HCT116 (cell line): ENCODE measurements around the gene ETNK2. TPM values are rescaled to one million over a fixed set of nuclear protein-coding genes. Genes with fewer than 3 reads are reported as not detected.

Experiments used
- ATAC-seq: fragments of 200-7000 bp; cut with Tn5 transposase; 2 replicates; pipeline ENCODE4 v1.9.1; 2020; ENCODE audit warnings: mild to moderate bottlenecking, moderate library complexity
- BruUV-seq: library from RNA; stranded (reverse); fragments of 400-500 nt; replicated peaks from 2 replicates; lab custom pipeline; 2021; lab: Mats Ljungman, UMichigan
- CTCF ChIA-PET: fragments of 300-600 bp; sonication (Branson Sonifier 250); formaldehyde crosslinking; loops from one replicate; lab custom pipeline; 2021; ENCODE audit warnings: antibody characterized with exemption; lab: Charles Lee
- POLR2A ChIA-PET: fragments of 300-600, 350-600 bp; sonication (Branson Sonifier 250); formaldehyde crosslinking; loops from one replicate; lab custom pipeline; 2021; ENCODE audit warnings: antibody characterized with exemption; lab: Charles Lee
- RAD21 ChIA-PET, 2 experiments: fragments of 300-600 bp; sonication (Branson Sonifier 250); formaldehyde crosslinking; loops; one replicate each; lab custom pipeline; 2023; ENCODE audit warnings: low total read pairs in 2 of 2; ENCODE audit not compliant: uncharacterized antibody in 2 of 2, unreplicated experiment in 2 of 2, low non-redundant PET in 1 of 2; lab: Charles Lee
- DNase-seq: peaks from one replicate; pipeline ENCODE4 v3.0.0-alpha.2; 2010; ENCODE audit warnings: low read depth, low spot score
- H2AFZ ChIP-seq: fragments of 200-600 bp; shearing (Covaris generic), sonication (generic); 2 replicates; pipeline ENCODE4 v1.6.1; 2017; ENCODE audit warnings: low read depth, mixed run types, mixed read lengths, antibody characterized with exemption, low read length; ENCODE audit not compliant: poor library complexity, severe bottlenecking
- H3K27ac ChIP-seq: 2 replicates; pipeline ENCODE4 v1.5.1; 2012; ENCODE audit warnings: low read depth, low read length
- H3K27me3 ChIP-seq: fragments of 200-600 bp; sonication (generic); 2 replicates; pipeline ENCODE4 v1.6.1; 2016; ENCODE audit warnings: mixed run types, low read length, mixed read lengths; ENCODE audit not compliant: insufficient read depth
- H3K36me3 ChIP-seq, 2 experiments: fragments of 200-500 bp in 1 of 2; fragments of 200-600 bp in 1 of 2; sonication (Bioruptor generic) in 1 of 2; sonication (generic) in 1 of 2; 2 replicates each; pipeline versions ENCODE4 v1.5.1 to v1.6.1; 2014 to 2016; ENCODE audit warnings: low read length in 2 of 2, inconsistent platforms in 1 of 2, mixed read lengths in 1 of 2, mixed run types in 1 of 2; ENCODE audit not compliant: insufficient read depth in 2 of 2, control insufficient read depth in 1 of 2
- H3K4me1 ChIP-seq, 2 experiments: fragments of 200-600 bp in 1 of 2; sonication (generic) in 1 of 2; 2 replicates each; pipeline versions ENCODE4 v1.5.1 to v1.6.1; 2012 to 2017; ENCODE audit warnings: low read length in 2 of 2, inconsistent platforms in 1 of 2, mild to moderate bottlenecking in 1 of 2, mixed read lengths in 1 of 2, mixed run types in 1 of 2, moderate library complexity in 1 of 2; ENCODE audit not compliant: insufficient read depth in 2 of 2, control insufficient read depth in 1 of 2
- H3K4me2 ChIP-seq: fragments of 200-600 bp; sonication (generic); 2 replicates; pipeline ENCODE4 v1.6.1; 2017; ENCODE audit warnings: mixed run types, low read length, mixed read lengths
- H3K4me3 ChIP-seq, 2 experiments: fragments of 200-600 bp in 1 of 2; sonication (generic) in 1 of 2; replicated peaks in 1 of 2; 2 replicates each; pipeline ENCODE4 v1.5.1; 2011 to 2016; ENCODE audit warnings: low read length in 2 of 2, control low read depth in 1 of 2, low read depth in 1 of 2, mild to moderate bottlenecking in 1 of 2, mixed read lengths in 1 of 2, mixed run types in 1 of 2
- H3K79me2 ChIP-seq: fragments of 200-600 bp; sonication (generic); 2 replicates; pipeline ENCODE4 v1.6.1; 2017; ENCODE audit warnings: mild to moderate bottlenecking, mixed run types, low read length, moderate library complexity, mixed read lengths; ENCODE audit not compliant: insufficient read depth
- H3K9ac ChIP-seq: fragments of 200-600 bp; sonication (generic); 2 replicates; pipeline ENCODE4 v1.6.1; 2016; ENCODE audit warnings: low read length, mixed read lengths
- H3K9me2 ChIP-seq: fragments of 200-600 bp; sonication (generic), shearing (Covaris generic); 2 replicates; pipeline ENCODE4 v1.6.1; 2017; ENCODE audit warnings: mixed run types, mild to moderate bottlenecking, moderate library complexity; ENCODE audit not compliant: insufficient read depth
- H3K9me3 ChIP-seq, 2 experiments: fragments of 200-500 bp in 1 of 2; fragments of 200-600 bp in 1 of 2; sonication (Bioruptor generic) in 1 of 2; sonication (generic) in 1 of 2; 2 replicates each; pipeline ENCODE4 v1.6.1; 2014 to 2017; ENCODE audit warnings: low read length in 2 of 2, mixed read lengths in 2 of 2, inconsistent platforms in 1 of 2, low read depth in 1 of 2, mild to moderate bottlenecking in 1 of 2, mixed run types in 1 of 2, moderate library complexity in 1 of 2; ENCODE audit not compliant: control insufficient read depth in 1 of 2, insufficient read depth in 1 of 2
- H4K20me1 ChIP-seq: fragments of 200-600 bp; sonication (generic), shearing (Covaris generic); 2 replicates; pipeline ENCODE4 v1.6.1; 2017; ENCODE audit warnings: mixed run types, mild to moderate bottlenecking, moderate library complexity; ENCODE audit not compliant: insufficient read depth
- EGR1 ChIP-seq: IDR thresholded peaks from 2 replicates; pipeline ENCODE4 v1.6.1; 2012; ENCODE audit warnings: low read depth
- EZH2 ChIP-seq: fragments of 200-600 bp; sonication (generic); IDR thresholded peaks from 2 replicates; pipeline ENCODE4 v1.6.1; 2017; ENCODE audit warnings: antibody characterized with exemption, mixed run types
- EZH2phosphoT487 ChIP-seq: fragments of 200-600 bp; IDR thresholded peaks from 2 replicates; pipeline ENCODE4 v1.6.1; 2018; ENCODE audit warnings: antibody characterized with exemption, borderline replicate concordance
- FOSL1 ChIP-seq: IDR thresholded peaks from 2 replicates; pipeline ENCODE4 v1.6.1; 2012; ENCODE audit warnings: low read depth
- JUND ChIP-seq: IDR thresholded peaks from 2 replicates; pipeline ENCODE4 v1.6.1; 2012
- SIN3A ChIP-seq: IDR thresholded peaks from 2 replicates; pipeline ENCODE4 v1.6.1; 2012; ENCODE audit warnings: low read depth
- intact Hi-C: fragments of 100-400 bp; cut with micrococcal nuclease; formaldehyde crosslinking; loops from 2 replicates; pipeline ENCODE4 v1.10.0; 2022
- total RNA-seq: library from RNA; stranded (reverse); gene quantifications from one replicate; pipeline ENCODE4 v1.2.1, GENCODE V29; 2021; ENCODE audit not compliant: unreplicated experiment

The ETNK2 gene
- total RNA-seq, 1 experiment from 2014 or later: 16.1 TPM

DNA sequence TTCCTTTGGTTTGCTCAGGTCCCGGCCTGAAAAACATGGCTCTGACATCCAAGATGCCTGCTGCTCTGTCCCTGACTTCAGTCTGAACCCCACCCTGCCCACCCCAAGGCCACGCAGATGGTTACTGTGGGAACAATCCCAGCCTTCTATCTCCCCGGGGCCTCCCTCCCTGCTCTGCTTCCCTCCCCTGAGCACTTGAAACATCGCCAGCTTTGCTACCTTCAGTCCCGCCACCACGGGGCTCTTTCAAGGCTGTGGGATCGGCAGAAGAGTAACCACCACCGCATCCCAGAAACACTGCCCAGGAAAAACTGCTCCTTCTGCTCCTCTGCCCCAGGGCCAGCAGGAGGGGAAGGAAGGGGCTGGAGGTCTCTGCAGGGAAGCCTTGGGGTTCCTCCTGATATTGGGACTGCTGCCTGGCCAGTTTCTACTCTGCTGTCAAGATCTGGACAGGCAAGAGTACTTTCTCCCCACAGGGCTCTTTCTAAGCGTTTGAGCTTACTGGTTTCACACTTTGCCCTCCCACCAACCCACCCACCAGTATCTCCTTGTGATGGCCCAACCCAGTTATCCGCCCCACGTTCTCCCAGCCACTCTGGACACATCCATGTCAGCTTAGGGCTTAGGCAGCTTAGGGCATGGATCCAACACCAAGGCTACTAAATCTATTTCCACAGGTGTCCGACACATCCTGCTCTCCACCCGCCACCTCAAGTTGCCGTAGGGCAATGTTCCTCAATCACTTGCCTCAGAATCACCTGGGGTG is 8.4 kb downstream of the ETNK2 start:
- Histone ChIP-seq H3K27me3 (no peaks in the 10 kb centered on the region), H3K9me2 (no peaks in the 10 kb centered on the region), H3K79me2 (no peaks in the 10 kb centered on the region), H3K4me1 (no peaks in the 10 kb centered on the region), H3K4me3 (no peak overlapping the region), H2AFZ (no peak overlapping the region), H3K4me2 (no peak overlapping the region), H3K9ac (no peak overlapping the region), H3K9me3 (no peaks in the 10 kb centered on the region), H4K20me1 (no peaks in the 10 kb centered on the region), H3K27ac (no peak overlapping the region), H3K36me3 (peaks cover 0 to 7% of the 10 kb centered on the region in 2 experiments; a peak in 1 of 4 replicates)
- ATAC-seq (no peak), DNase-seq (no peak)
- no TSS peak for BruUV-seq
- CTCF ChIA-PET: interaction anchor here (2.5 kb wide), 1 partner anchor 16 kb away, joined by 8 read pairs; no protein-coding TSS in a partner anchor
- POLR2A ChIA-PET: no interaction called here
- intact Hi-C loops: no loop called here
- RAD21 ChIA-PET: no interaction called here
- no peak for TF ChIP-seq EZH2
- no peak for TF ChIP-seq FOSL1
- TF ChIP-seq JUND: no peak
- no peak for TF ChIP-seq EGR1
- TF ChIP-seq SIN3A: no peak

- H2AFZ ChIP-seq: no peak overlapping the region
- no TSS peak for BruUV-seq
- ATAC-seq (peak; percentile 54; the same call in 1 of the 2 replicates), DNase-seq (no peak)
- H3K9me3 ChIP-seq: no peaks in the 10 kb centered on the region
- no peaks in the 10 kb centered on the region for H3K4me1 ChIP-seq
- H3K4me3 ChIP-seq: no peak overlapping the region
- intact Hi-C loops: no loop called here
- ChIA-PET POLR2A (no interaction called here), CTCF (interaction anchor here (2.5 kb wide), 1 partner anchor 14 kb away, joined by 8 read pairs; no protein-coding TSS in a partner anchor), RAD21 (no interaction called here)
- H4K20me1 ChIP-seq: no peaks in the 10 kb centered on the region
- H3K79me2 ChIP-seq: no peaks in the 10 kb centered on the region
- H3K27ac ChIP-seq: no peak overlapping the region
- H3K9me2 ChIP-seq: no peaks in the 10 kb centered on the region
- H3K36me3 ChIP-seq: peaks cover 0 to 7% of the 10 kb centered on the region in 2 experiments; a peak in 1 of 4 replicates
- H3K4me2 ChIP-seq: no peak overlapping the region
- no peaks in the 10 kb centered on the region for H3K27me3 ChIP-seq
- no peak for TF ChIP-seq EZH2phosphoT487
- no peak overlapping the region for H3K9ac ChIP-seq
Observed at GRCh38 chr1:204142032-204142974, 9.5 kb downstream of the ETNK2 start.
